GM19240 (cell line): Measurements from ENCODE around the gene LDLRAD4.

Source experiments
- DNase-seq: peaks from one replicate; pipeline ENCODE4 v3.0.0; 2011; ENCODE audit warnings: low spot score; ENCODE audit not compliant: insufficient read length

The LDLRAD4 gene

GRCh38 chr18:13218368-13218991 lies at the start of gene LDLRAD4:
Gene LDLRAD4 (plus strand): TSS chr18:13218760.
- no peak for DNase-seq

- no peak for DNase-seq
These were observed 44.9 kb upstream of the LDLRAD4 start for GRCh38 chr18:13173578-13174145.

- no peak for DNase-seq
These were observed 43.3 kb upstream of the LDLRAD4 start for GRCh38 chr18:13175266-13175665.

GRCh38 chr18:13175754-13176210 lies 42.8 kb upstream of the LDLRAD4 start:
- DNase-seq = no peak

- DNase-seq = no peak
These were observed 41.7 kb upstream of the LDLRAD4 start for GRCh38 chr18:13176847-13177246.

- no peak for DNase-seq
These were observed 40.4 kb upstream of the LDLRAD4 start for GRCh38 chr18:13178197-13178596.

GRCh38 chr18:13178976-13179375 lies 39.6 kb upstream of the LDLRAD4 start:
- no peak for DNase-seq

GRCh38 chr18:13179566-13180113 lies 38.9 kb upstream of the LDLRAD4 start:
- DNase-seq = no peak

GRCh38 chr18:13180614-13181375 lies 37.8 kb upstream of the LDLRAD4 start:
- DNase-seq = no peak

- DNase-seq = no peak
These were observed 36.8 kb upstream of the LDLRAD4 start for GRCh38 chr18:13181765-13182164.

GRCh38 chr18:13183359-13183758 lies 35.2 kb upstream of the LDLRAD4 start:
- no peak for DNase-seq

GRCh38 chr18:13183790-13184189 lies 34.8 kb upstream of the LDLRAD4 start:
- no peak for DNase-seq

GRCh38 chr18:13184396-13184795 lies 34.2 kb upstream of the LDLRAD4 start:
- DNase-seq = no peak

- no peak for DNase-seq
These were observed 32.8 kb upstream of the LDLRAD4 start for GRCh38 chr18:13185675-13186198.

- no peak for DNase-seq
These were observed 31.9 kb upstream of the LDLRAD4 start for GRCh38 chr18:13186687-13187086.

GRCh38 chr18:13187498-13187897 lies 31.1 kb upstream of the LDLRAD4 start:
- no peak for DNase-seq

GRCh38 chr18:13191031-13191430 lies 27.5 kb upstream of the LDLRAD4 start:
- DNase-seq = no peak

- DNase-seq = no peak
These were observed 26.8 kb upstream of the LDLRAD4 start for GRCh38 chr18:13191779-13192178.

GRCh38 chr18:13192970-13193369 lies 25.6 kb upstream of the LDLRAD4 start:
- DNase-seq = no peak

- no peak for DNase-seq
These were observed 24.3 kb upstream of the LDLRAD4 start for GRCh38 chr18:13194239-13194638.

- DNase-seq = no peak
These were observed 19.9 kb upstream of the LDLRAD4 start for GRCh38 chr18:13198701-13199100.

- no peak for DNase-seq
These were observed 19.4 kb upstream of the LDLRAD4 start for GRCh38 chr18:13199169-13199568.
